AG08395 (cell line): Measurements from ENCODE around the gene SLC6A5.

Experiments
- DNase-seq: peaks from one replicate; pipeline ENCODE4 v3.0.0; 2012; ENCODE audit warnings: mixed read lengths, low spot score

SLC6A5 gene

GRCh38 chr11:20596205-20597153 is 2.9 kb upstream of the SLC6A5 start:
- no peak for DNase-seq

DNA sequence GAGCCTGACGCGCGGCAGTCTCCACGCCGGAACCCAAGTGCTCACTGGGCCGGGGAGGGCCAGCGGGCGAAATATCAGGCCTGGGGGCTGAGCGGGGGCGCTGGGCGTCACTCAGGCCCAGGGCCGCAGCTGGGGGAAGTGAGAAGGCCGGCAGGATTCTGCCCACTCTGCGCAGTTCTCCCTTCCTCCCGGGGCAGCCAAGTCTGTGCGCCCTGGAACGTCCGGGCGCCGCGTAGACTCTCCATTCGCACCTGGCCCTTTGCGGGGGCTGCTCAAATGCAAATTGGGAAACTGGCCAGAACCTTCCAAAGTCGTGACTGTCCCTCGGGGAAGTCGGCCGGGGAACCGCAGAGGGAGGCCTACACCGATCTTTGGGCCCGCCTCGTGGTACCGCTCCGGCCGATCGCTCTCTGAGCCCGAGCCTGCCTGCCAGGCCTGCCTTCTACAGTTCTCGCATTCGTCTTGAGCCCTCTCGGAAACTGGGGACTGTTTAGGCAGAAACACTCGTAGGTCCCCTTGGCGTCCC is 2.2 kb upstream of the SLC6A5 start:
- DNase-seq, result no peak

DNA sequence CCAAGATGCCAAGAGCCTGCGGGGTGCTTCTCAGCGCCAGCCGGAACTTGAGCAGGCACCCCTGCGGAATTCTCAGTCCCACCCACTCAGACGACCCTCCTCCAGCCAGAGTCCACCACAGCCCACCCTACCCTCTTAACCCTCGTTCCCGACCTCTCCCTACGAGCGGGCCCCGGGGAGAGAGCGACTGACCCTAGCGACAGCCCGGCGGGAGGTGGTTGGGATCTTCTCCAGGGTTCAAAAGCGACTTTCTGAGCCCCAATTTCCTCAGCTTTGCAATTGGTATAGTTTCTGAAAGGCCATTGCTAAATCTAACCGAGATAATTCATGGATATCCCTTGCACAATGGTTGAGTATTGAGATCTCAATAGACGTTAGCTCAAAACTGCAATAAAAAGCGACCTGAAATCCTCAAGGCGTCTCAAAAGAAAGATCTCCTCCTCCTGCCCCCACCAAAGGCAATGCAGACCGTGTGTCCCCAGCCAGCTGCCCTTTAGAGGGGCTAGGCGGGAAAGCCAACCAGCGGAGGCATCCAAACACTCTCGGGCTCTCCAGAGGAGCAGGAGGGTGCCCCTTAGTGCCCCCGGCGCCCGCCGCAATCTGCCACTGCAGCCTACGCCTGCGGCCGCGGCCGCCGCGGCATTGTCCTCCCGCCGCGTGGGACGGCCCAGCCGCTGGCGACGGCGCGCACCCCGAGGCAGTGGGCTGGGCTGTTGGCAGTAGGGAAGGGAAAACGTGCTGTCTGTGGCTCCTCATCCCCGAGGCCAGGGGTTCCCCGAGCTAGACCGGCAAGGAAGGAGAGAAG is 1.5 kb upstream of the SLC6A5 start:
- no peak for DNase-seq

DNA sequence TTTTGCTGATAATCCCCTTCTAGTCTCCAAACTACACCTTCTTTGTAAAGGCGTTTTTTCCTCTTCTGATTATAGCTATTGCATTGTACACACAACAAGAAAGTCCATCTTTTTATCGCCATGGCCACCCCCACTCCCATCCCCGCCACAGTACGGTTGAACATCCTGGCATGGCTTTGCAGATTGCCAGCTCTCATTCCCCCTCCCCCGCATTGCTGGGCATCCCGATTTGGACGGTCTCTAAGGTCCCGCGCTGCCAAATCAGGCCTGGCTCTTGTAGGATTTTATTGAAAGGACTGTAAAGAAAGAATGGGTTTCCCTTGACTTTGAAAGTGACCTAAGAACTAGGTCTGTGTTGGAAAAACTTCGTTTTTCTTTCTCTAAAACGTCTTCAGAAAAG is 916 bp upstream of the SLC6A5 start:
- DNase-seq, result no peak

GRCh38 chr11:20600020-20600346 is 575 bp downstream of the SLC6A5 start:
- no peak for DNase-seq

- no peak for DNase-seq
Measured at GRCh38 chr11:20600551-20600950, 1.1 kb downstream of the SLC6A5 start.

GRCh38 chr11:20601221-20601914 is 2.0 kb downstream of the SLC6A5 start:
- no peak for DNase-seq

DNA sequence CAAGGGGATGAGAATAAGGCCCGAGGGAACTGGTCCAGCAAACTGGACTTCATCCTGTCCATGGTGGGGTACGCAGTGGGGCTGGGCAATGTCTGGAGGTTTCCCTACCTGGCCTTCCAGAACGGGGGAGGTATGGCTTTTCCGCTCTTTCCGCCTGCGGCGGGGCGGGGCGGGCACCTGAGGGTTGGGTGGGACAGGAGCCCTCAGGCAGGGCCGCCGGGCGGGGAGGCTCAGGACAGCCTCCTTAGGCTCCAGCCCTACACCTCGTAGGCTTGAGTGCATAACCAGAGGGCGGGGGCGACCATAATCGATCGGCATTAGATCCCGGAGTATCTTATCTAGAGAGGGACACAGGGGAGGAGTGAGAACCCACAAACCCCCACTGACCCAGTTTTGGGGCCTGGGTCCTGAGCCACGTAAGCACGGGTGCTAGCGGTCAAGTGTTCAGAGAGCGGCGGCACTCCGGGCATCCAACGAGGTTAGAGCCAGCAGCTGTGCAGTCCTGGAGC is 4.9 kb downstream of the SLC6A5 start:
- DNase-seq, result no peak

DNA sequence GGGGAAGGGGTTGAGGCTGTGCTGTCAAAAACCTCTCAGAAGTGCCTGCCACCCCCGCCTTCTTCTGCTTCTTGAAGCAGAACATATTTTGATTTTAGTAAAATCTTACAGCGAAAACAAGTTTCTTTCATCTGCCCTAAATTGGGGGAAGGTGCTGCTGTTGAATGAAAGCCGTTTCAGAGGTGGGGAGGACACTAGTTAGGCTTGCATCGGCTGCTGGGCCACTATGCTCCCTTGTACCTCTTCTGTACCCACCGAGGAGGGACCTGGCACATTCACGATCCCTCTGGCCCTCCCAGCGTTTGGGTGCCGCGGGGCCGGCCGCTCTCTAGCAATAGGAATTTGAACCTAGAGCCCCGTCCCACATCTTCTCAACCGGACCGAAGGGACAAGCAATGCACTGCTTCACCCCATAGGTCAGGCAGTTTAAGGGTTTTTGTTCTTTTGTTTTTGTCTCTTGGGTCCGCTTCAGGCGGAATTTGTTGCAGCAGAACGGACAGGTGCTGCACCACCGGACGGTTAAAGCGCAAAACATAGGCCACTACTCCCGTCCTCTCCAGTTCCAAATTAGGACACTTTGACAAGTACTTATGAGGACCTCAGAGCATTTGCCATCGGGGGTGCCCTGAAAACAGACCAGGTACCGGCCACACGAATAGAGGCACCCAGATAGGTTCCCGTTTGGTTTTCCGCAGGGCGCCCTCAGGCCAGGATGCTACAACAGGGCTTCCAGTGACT is 5.6 kb downstream of the SLC6A5 start:
- DNase-seq, result no peak

DNA sequence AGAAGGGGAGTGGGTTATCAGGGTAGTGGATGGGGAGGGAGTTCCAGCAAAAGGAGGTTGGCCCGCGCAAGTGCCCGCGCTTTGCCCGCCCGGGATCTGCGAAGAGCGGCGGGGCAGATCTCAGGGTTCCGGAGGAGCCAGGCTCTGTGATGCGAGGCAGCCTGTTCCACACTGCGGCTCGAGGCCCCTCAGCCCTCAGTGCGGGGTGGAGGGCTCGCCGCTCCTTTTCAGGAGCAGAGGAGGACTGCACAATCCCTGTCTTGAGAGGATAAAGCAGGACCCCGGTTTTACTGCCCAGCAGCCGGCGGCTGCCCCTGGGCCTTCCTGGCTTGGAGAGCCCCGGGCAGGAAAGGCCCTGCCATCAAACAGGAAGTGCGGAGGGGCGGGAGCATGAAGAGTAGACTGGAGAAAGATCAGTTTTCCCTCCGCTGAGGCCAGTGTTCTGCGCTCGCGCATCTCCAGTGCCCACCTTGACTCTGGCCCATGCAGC is 6.2 kb downstream of the SLC6A5 start:
- DNase-seq, result no peak

DNA sequence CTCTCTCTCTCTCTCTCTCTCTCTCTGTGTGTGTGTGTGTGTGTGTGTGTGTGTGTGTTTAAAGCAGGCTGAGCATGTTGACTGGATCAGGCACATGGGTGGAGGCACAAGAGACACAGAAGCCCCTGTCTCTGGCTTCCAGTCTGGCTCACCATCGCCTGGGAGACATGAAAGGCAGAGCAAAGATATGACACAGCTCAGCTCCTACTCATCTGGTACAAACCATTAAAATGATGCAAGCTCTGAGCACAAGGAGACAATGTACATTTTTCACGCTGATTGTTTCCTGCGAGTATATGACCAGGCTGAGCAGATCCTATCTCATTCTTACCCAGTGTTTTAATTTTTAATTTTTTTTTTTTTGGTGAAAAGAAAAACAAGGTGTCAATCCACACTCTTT is 9.5 kb downstream of the SLC6A5 start:
- no peak for DNase-seq

DNA sequence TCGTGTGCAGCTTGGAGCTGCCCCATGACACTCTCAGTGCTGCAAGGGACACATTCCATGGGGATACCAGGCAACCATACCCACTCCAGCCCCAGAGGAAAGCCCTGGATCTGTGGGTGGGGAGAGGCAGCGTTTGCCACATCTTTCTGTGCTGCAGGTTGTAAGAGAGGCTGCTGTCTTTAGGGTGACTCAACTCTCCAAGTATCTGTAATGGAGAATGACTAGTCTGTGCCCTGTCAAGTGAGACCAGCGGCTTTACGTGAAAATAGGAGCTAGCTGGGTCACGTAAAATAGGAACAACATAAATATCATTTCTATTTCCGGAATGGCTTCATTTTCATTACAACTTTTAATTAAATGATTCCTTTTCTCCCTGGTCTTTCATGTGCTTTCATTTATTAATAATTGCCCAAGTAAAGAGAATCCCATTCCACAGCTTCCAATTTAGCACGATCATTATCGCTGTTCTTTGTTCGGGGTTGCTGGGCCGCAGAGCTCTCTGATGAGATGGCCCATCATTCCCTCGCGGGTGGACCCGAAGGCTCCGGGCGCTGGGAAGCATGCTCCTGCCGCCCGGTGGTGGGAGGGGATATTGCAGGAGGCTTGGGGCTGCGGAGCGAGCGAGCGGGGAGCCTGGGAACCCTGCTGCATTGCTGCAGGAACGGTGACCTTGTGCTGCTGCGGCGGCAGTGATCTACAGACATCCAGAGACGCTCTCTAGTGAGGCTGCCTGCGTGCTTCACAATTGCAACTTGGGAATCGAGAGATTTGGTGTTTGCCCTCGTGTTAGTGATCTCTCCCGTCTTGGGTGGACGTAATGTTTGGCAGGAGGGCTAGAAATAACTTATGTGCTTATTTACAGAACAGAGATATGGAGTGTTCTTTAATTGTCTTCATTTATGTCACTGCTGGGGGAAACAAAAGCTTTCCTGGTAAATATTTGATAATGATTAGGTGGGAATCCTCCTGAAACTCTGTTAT is 10.6 kb downstream of the SLC6A5 start:
- DNase-seq, result peak; percentile 80

GRCh38 chr11:20610825-20611224 is 11.4 kb downstream of the SLC6A5 start:
- no peak for DNase-seq

DNA sequence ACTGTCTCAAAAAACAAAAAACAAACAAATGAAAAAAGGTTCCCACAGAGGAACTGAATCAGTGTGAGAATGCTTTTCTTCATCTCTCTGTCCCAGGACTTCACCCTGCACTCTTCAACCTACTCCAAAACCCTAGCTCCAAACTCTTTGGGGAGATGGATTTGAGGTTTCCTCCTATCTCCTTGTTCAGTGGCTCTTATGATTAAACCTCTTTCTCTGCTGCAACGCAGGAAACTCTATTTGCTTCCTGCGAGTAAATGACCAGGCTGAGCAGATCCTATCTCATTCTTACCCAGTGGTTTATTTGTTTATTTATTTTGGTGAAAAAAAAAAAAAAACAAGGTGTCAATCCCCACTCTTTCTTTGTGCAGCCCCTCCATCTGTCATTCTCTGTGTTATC is 12.0 kb downstream of the SLC6A5 start:
- DNase-seq, result no peak

DNA sequence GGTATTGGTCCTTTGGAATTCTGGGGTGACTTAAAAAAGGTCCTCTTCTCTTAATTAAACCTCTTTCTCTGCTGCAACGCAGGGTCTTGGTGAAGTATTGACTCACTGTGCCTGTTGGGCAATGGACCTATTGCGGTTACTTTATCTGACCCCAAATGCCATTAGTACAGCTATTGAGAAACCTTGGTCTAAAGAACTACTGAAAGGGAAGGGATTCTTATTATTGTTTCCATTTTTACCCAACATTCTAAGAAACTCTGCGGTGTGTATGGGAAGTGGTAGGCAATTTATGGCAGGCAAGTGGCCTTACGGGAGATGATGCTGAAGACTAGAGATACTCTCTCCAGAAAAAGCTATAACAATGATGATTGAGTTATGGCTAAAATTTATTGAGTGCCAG is 12.5 kb downstream of the SLC6A5 start:
- no peak for DNase-seq

GRCh38 chr11:20612416-20612815 is 13.0 kb downstream of the SLC6A5 start:
- no peak for DNase-seq

DNA sequence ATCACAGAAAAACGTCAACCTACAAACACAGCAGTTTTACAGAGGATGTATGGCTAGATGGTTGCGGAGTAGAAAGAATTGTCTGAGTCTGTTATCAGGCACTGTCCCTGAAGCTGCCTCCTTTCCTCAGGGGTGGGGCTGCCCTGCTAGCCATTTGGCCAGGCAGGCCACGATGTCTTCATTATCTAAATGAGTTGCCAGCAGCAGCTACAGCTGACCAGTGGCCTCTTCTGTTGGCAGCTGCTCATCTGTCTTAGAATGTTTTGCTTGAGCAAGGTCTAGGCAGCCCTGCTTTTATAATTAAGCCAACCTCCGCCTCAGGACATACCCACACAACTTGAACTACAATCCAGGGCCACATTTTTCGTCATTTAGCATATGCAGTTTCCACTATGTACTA is 17.5 kb downstream of the SLC6A5 start:
- no peak for DNase-seq

GRCh38 chr11:20617346-20618005 is 18.1 kb downstream of the SLC6A5 start:
- DNase-seq, result no peak

GRCh38 chr11:20618083-20618482 is 18.7 kb downstream of the SLC6A5 start:
- no peak for DNase-seq

- DNase-seq, result no peak
Measured at GRCh38 chr11:20620988-20621387, 21.6 kb downstream of the SLC6A5 start.
